GM18519 (cell line): ENCODE measurements around the gene PRPSAP2.

Source experiments
- ATAC-seq: cut with Tn5 transposase; IDR thresholded peaks from one replicate; pipeline ENCODE4 v1.9.1; 2021; ENCODE audit warnings: mild to moderate bottlenecking, moderate library complexity; ENCODE audit not compliant: unreplicated experiment, low FRiP score

The PRPSAP2 gene

DNA sequence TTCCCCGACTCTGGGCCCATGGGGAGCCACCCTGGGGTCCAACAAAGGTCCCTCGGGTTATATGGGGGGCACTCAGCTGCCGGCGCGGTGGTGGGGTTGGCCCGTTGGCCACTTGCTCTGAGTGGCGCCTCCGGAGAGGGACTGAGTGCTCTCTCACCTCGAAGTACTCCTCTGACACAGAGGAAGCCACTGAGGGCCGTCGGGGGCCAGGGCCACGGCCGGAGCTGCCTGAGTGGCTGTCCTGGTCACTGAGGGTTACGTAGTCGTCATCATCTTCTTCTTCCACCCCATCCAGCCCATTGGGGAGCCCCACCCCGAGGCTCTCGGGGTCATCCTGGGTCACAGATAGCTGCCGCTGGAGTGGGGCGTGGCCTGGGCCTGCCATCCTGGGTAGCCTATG lies 119.7 kb downstream of the PRPSAP2 start:
- no peak for ATAC-seq

DNA sequence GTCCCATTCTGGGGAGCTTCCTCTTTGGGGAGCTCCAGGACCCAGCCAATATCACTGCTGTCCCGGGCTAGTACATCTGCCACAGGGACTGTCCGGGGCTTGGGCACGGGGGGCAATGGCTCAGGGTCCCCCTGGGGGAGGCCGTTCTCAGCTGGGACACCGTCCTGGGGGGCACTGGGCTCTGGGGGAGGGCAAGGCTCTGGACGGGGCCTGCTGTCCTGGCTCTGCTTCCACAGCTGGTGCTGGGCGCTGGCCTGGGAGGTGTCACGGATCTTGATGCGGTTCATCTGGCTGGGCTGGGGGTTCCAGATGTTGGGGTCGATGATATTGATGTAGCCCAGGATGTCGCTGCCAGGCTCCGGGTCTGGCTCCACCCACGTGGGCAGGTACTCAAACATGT lies 120.1 kb downstream of the PRPSAP2 start:
- ATAC-seq = no peak

DNA sequence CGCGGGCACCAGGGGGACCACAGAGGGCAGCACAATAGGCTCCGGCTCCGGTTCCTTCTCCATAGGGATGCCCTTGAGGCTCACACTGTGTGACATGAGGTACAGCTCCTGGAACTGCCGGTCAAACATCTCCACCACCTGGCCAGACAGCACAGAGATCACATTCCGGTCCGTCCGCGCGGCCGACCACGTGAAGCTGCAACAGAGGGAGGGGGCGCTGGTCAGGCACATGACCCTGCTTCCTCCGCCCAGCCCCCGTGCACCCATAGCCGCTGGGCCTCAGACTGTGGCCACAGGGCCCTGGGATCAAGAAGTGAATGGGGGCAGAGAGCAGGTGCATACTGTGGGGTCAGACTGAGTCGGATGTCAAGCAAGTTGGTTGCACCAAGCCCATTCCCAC lies 120.7 kb downstream of the PRPSAP2 start:
- ATAC-seq = no peak
